Measurements from ENCODE around the gene TPGS1.

TPGS1 gene

GRCh38 chr19:507286-508203 is at the start of gene TPGS1:
TPGS1 (plus strand) TSS chr19:507497; CDS start chr19:507507, 10 bp downstream.
- peak; percentile 87 for DNase-seq (ENCODE audit: low spot score)
- TF ChIP-seq, protein P1, sequence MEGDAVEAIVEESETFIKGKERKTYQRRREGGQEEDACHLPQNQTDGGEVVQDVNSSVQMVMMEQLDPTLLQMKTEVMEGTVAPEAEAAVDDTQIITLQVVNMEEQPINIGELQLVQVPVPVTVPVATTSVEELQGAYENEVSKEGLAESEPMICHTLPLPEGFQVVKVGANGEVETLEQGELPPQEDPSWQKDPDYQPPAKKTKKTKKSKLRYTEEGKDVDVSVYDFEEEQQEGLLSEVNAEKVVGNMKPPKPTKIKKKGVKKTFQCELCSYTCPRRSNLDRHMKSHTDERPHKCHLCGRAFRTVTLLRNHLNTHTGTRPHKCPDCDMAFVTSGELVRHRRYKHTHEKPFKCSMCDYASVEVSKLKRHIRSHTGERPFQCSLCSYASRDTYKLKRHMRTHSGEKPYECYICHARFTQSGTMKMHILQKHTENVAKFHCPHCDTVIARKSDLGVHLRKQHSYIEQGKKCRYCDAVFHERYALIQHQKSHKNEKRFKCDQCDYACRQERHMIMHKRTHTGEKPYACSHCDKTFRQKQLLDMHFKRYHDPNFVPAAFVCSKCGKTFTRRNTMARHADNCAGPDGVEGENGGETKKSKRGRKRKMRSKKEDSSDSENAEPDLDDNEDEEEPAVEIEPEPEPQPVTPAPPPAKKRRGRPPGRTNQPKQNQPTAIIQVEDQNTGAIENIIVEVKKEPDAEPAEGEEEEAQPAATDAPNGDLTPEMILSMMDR (IDR thresholded peaks at IDR 0.05; ENCODE audit: borderline replicate concordance, control extremely low read depth, extremely low read depth, insufficient read depth, missing control alignments): no peak
- in situ Hi-C loops (cut with MboI; ENCODE audit: low sequenced_read_pairs, unreplicated experiment): no loop called here

- TF ChIP-seq, protein P1 (IDR thresholded peaks at IDR 0.05; ENCODE audit: borderline replicate concordance, control extremely low read depth, extremely low read depth, insufficient read depth, missing control alignments): no peak
- DNase-seq (ENCODE audit: low spot score): no peak
Measured at GRCh38 chr19:457636-458035, 49.7 kb upstream of the TPGS1 start.

GRCh38 chr19:458091-459042 is 48.9 kb upstream of the TPGS1 start:
- in situ Hi-C loops (cut with MboI; ENCODE audit: low sequenced_read_pairs, unreplicated experiment): no loop called here
- TF ChIP-seq, protein P1 (IDR thresholded peaks at IDR 0.05; ENCODE audit: borderline replicate concordance, control extremely low read depth, extremely low read depth, insufficient read depth, missing control alignments): no peak
- DNase-seq (ENCODE audit: low spot score): no peak

More at GRCh38 chr19:457636-458035, 49.7 kb upstream of the TPGS1 start:
- in situ Hi-C loops (cut with MboI; ENCODE audit: low sequenced_read_pairs, unreplicated experiment): no loop called here

- TF ChIP-seq, protein P1 (IDR thresholded peaks at IDR 0.05; ENCODE audit: borderline replicate concordance, control extremely low read depth, extremely low read depth, insufficient read depth, missing control alignments): no peak
- in situ Hi-C loops (cut with MboI; ENCODE audit: low sequenced_read_pairs, unreplicated experiment): no loop called here
- peak; percentile 60 for DNase-seq (ENCODE audit: low spot score)
Measured at GRCh38 chr19:459724-460511, 47.4 kb upstream of the TPGS1 start.

GRCh38 chr19:460877-461720 is 46.2 kb upstream of the TPGS1 start, which contains the start of gene SHC2:
SHC2 (minus strand) TSS chr19:461033; CDS start chr19:460996, 37 bp downstream.
- TF ChIP-seq, protein P1 (IDR thresholded peaks at IDR 0.05; ENCODE audit: borderline replicate concordance, control extremely low read depth, extremely low read depth, insufficient read depth, missing control alignments): no peak
- DNase-seq (ENCODE audit: low spot score): no peak
- in situ Hi-C loops (cut with MboI; ENCODE audit: low sequenced_read_pairs, unreplicated experiment): no loop called here
